Measurements from ENCODE around the gene B3GALT2. TPM values are rescaled to one million over a fixed set of nuclear protein-coding genes. Genes with fewer than 3 reads are reported as not detected.

Gene B3GALT2
- polyA plus RNA-seq, 4 donors: 17.8 to 24.8 (median 19.6) TPM

- no peak for DNase-seq (ENCODE audit: low read depth in 4 of 4, low spot score in 3 of 4)
These were observed 1.6 kb downstream of the B3GALT2 start for GRCh38 chr1:193184776-193185175.

GRCh38 chr1:193183019-193183627, 3.3 kb downstream of the B3GALT2 start:
- peak in 2 of 4 donors; percentile 43 to 47 for DNase-seq (ENCODE audit: low read depth in 4 of 4, low spot score in 3 of 4)

- DNase-seq (ENCODE audit: low read depth in 4 of 4, low spot score in 3 of 4): no peak
These were observed 4.4 kb downstream of the B3GALT2 start for GRCh38 chr1:193181985-193182384.

- DNase-seq (ENCODE audit: low read depth in 4 of 4, low spot score in 3 of 4): no peak
These were observed 4.9 kb downstream of the B3GALT2 start for GRCh38 chr1:193181536-193181935.

GRCh38 chr1:193179094-193179493, 7.3 kb downstream of the B3GALT2 start:
- no peak for DNase-seq (ENCODE audit: low read depth in 4 of 4, low spot score in 3 of 4)

GRCh38 chr1:193176788-193177187, 9.6 kb downstream of the B3GALT2 start:
- DNase-seq (ENCODE audit: low read depth in 4 of 4, low spot score in 3 of 4): no peak

GRCh38 chr1:193176113-193176512, 10.3 kb downstream of the B3GALT2 start:
- no peak for DNase-seq (ENCODE audit: low read depth in 4 of 4, low spot score in 3 of 4)

GRCh38 chr1:193157360-193157759, 29.1 kb downstream of the B3GALT2 start:
- no peak for DNase-seq (ENCODE audit: low read depth in 4 of 4, low spot score in 3 of 4)

- no peak for DNase-seq (ENCODE audit: low read depth in 4 of 4, low spot score in 3 of 4)
These were observed 29.6 kb downstream of the B3GALT2 start for GRCh38 chr1:193156822-193157142.

GRCh38 chr1:193156117-193156821, 30.1 kb downstream of the B3GALT2 start:
- no peak for DNase-seq (ENCODE audit: low read depth in 4 of 4, low spot score in 3 of 4)

- DNase-seq (ENCODE audit: low read depth in 4 of 4, low spot score in 3 of 4): no peak
These were observed 41.4 kb downstream of the B3GALT2 start for GRCh38 chr1:193144999-193145398.

GRCh38 chr1:193144361-193144938, 42.0 kb downstream of the B3GALT2 start:
- no peak for DNase-seq (ENCODE audit: low read depth in 4 of 4, low spot score in 3 of 4)

- no peak for DNase-seq (ENCODE audit: low read depth in 4 of 4, low spot score in 3 of 4)
These were observed 43.1 kb downstream of the B3GALT2 start for GRCh38 chr1:193143285-193143684.

- DNase-seq (ENCODE audit: low read depth in 4 of 4, low spot score in 3 of 4): no peak
These were observed 44.0 kb downstream of the B3GALT2 start for GRCh38 chr1:193142409-193142808.

- no peak for DNase-seq (ENCODE audit: low read depth in 4 of 4, low spot score in 3 of 4)
These were observed 44.6 kb downstream of the B3GALT2 start for GRCh38 chr1:193141804-193142203.

- no peak for DNase-seq (ENCODE audit: low read depth in 4 of 4, low spot score in 3 of 4)
These were observed 46.2 kb downstream of the B3GALT2 start for GRCh38 chr1:193140254-193140653.

GRCh38 chr1:193131266-193131860, 55.0 kb downstream of the B3GALT2 start:
- DNase-seq (ENCODE audit: low read depth in 4 of 4, low spot score in 3 of 4): no peak

Other genes starting within 250 kb of the B3GALT2 start
- 10 to 100 TPM; 41.2 to 51.2 (median 49.4) TPM for gene UCHL5, start 127.3 kb downstream of the B3GALT2 start, polyA plus RNA-seq (ENCODE audit: insufficient read length in 4 of 4)
- gene RO60, start 127.0 kb downstream of the B3GALT2 start, polyA plus RNA-seq (ENCODE audit: insufficient read length in 4 of 4): 10 to 100 TPM; 32.9 to 42.1 (median 38.1) TPM
- 10 to 100 TPM; 12.1 to 17.3 (median 15.8) TPM for gene GLRX2, start 81.2 kb downstream of the B3GALT2 start, polyA plus RNA-seq (ENCODE audit: insufficient read length in 4 of 4)
- gene CDC73, start 64.6 kb downstream of the B3GALT2 start, polyA plus RNA-seq (ENCODE audit: insufficient read length in 4 of 4): 10 to 100 TPM; 40.9 to 55.1 (median 52.3) TPM